22Rv1 (cell line): ENCODE data around the gene PGS1.

Experiments
- H3K27ac ChIP-seq: fragments of 450-650 bp; 2 replicates; pipeline ENCODE4 v1.5.1; 2017
- CTCF ChIP-seq: fragments of 450-650 bp; IDR thresholded peaks from 2 replicates; pipeline ENCODE4 v1.5.1; 2017; ENCODE audit warnings: mild to moderate bottlenecking
- ZFX ChIP-seq: fragments of 450-650 bp; IDR thresholded peaks from 2 replicates; pipeline ENCODE4 v1.6.1; 2017; ENCODE audit warnings: antibody characterized with exemption, borderline replicate concordance

PGS1 gene

DNA sequence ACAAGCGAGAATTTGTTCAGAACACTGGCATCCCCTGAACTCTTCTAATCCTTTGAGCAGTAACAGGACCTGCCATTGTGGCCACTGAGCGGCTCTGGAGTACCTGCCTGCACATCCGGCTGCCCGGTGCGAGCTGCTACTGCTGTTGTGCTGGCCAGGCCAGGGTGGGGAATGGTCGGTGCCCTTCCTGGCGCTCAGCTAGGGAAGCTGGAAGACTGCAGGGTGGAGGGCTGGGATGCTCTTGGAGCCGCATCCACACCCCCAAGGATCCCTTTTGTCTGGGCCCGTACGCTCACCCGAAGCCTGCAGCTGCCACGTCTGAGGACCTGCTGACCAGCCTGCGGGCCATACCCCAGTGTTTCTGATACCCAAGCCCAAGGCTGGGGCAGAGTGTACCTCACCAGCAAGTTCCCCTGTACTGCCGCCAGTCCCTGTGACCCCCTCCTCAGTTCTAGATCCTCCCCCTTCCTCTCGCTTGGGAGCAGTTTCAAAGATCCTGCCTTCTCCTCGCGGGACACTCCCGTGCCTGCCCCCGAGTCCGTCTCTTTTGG, 49.7 kb downstream of the PGS1 start:
- TF ChIP-seq ZFX (no peak), CTCF (no peak)

DNA sequence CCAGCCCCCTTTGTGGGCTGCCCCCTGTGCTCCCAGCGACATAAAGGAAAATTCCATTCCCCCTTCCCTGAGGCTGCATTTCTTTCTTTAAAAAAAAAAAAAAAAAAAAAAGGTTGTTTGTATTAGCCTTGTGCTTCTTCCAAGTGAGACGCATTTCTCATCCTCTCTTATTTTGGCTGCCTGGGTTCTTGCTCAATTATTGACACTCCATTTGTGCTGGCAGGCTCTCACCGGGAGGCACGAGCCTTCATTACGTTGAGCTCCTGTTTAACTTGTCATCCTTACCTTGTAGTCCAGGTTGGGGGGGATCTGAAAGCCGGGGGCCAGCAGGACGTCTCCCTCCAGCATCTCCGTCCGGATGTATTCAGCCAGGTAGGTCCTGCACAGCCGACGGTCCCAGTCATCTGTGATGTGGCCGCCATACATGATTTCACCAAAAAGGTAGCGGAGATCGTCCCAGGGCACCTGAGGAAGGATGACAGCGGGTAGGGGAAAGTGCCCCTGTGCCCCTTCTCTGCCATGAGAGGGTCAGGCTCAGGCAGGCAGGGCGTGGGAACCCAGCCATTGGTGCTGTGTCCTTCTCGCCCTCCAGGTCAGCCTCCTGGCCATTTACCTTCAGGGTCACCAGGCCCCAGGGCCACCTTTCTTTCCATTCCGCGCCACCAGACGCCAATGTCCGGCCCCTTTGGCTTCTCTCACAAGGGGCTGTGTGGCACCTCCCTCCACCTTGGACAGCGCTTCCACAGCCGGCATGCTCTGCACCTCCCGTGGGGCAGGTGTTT, 50.6 kb downstream of the PGS1 start:
- no peak overlapping the region for H3K27ac ChIP-seq
- TF ChIP-seq CTCF (no peak), ZFX (no peak)

More for the DNA sequence above, 49.7 kb downstream of the PGS1 start:
- H3K27ac ChIP-seq = no peak overlapping the region

GRCh38 chr17:78429618-78429995, 51.2 kb downstream of the PGS1 start:
- H3K27ac ChIP-seq = no peak overlapping the region
- TF ChIP-seq CTCF (no peak), ZFX (no peak)

DNA sequence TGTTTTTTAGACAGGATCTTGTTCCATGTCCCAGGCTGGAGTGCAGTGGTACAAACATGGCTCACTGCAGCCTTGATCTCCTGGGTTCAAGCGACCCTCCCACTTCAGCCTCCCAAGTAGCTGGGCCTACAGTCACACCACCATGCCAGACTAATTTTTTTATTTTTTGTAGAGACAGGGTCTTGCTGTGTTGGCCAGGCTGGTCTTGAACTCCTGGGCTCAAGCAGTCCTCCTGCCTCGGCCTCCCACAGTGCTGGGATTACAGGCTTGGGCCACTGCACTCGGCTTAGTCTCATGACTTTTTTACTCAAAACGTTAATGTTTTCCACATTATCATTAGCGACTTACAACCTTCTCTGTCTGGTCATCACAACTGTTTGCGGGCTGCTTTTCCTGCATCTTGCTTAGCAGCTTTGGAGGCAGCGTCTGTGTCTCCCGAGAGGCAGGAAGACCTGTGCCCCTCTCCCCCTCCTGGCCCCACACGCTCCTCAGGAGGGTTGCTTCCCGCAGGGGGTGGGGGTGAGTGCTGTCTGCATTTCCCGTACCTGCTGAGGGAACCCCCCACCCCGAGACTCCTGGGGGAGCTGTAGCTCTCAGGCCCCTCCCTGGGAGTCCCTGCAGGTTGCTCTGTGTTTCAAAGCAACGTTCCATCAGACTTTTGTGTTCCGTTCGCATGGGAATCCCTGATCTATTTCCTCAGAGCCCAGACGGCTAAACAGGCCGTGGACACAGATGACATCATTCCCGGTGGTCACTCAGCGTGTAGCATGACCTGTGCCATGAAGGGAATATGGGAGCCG, 52.6 kb downstream of the PGS1 start:
- no peak overlapping the region for H3K27ac ChIP-seq
- TF ChIP-seq CTCF (no peak), ZFX (no peak)

DNA sequence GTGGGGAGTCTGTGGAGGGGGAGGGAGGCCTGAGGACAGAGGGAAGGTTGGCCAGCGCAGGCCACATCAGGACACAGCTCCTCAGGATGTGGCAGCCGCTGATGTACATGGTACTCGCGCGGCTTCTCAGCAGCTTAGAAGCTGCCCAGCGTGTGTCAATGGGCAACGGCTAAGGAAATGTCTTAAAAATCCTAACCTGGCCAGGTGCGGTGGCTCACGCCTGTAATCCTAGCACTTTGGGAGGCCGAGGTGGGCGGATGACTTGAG, 53.2 kb downstream of the PGS1 start:
- no peak overlapping the region for H3K27ac ChIP-seq
- TF ChIP-seq ZFX (no peak), CTCF (no peak)

DNA sequence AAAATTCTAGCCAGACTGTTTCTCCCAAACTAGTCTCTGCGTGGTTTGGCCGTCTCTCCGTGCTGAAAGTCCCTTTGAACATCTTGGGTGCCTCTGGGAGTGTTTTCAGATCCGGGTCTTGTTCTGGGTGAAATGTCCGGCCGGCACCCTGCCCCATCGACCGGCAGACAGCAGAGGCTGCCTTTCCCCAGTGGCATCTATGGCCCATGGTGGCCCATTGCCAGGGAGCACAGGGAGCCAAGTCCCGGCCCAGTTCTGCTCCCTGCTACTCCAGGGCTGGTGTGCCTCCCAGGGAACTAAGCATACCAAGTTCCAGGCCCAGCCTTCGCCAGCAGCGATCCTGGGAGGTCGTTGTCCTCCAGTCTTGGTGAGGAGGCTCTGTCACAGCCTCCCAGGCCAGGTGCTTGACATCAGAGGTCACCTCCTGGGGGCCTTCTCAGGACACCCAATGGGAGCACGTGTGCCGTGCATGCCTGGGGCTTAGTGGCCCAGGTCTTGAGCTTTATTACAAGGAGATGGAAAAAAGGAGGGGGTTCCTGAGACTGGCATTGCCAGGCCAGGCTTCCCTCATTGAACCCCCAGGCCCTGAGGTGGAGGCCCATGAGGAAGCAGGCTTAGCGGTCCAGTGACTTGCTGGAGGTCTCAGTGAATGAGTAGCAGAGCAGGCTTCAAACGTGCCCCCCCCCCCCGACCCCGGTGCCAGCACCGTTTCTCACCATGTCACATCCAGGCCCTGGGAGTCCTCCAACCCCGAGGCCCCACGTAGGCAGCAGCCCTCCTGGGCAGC, 54.0 kb downstream of the PGS1 start:
- no peak overlapping the region for H3K27ac ChIP-seq
- no peak for TF ChIP-seq CTCF
- TF ChIP-seq ZFX = no peak
